Gastrocnemius medialis (tissue), 4 donors: ENCODE data around the gene SKIDA1.

ENCODE experiments used
- POLR2A ChIP-seq, 2 donors: fragments of 450-650 bp; IDR thresholded peaks; one replicate each; pipeline ENCODE4 v1.6.1; 2017; ENCODE audit warnings: antibody characterized with exemption in 2 of 2, mild to moderate bottlenecking in 2 of 2, moderate library complexity in 2 of 2
- TF ChIP-seq, protein P1 (sequence below), 5 experiments: fragments of 450-650 bp in 3 of 5; fragments of 200-600 bp in 2 of 5; sonication (generic) in 2 of 5; IDR thresholded peaks in 4 of 5; conservative IDR thresholded peaks in 1 of 5; 1 replicate in 4 of 5; 2 replicates in 1 of 5; pipeline ENCODE4 v1.5.1; 2016 to 2019; ENCODE audit warnings: antibody characterized with exemption in 5 of 5, mild to moderate bottlenecking in 3 of 5, moderate library complexity in 3 of 5

DNA sequence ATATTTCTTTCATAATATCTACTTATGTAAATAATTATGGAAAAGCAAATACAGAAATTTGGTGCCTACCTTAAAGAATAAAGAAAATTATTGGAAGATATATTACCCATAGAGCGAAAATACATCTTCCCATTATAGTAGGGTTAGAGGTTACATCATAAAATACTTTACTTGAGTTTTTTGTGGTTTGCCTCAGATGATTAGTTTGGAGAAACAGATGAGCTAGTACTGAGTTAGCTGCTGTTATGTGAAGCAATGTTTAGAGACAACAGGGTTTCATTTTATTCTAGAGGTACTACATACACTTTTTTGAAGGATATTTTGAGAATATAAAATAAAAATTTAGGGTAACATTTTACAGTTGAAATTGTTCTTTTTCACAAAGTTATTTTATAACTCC lies 5.7 kb upstream of the SKIDA1 start:
- TF ChIP-seq, protein P1, sequence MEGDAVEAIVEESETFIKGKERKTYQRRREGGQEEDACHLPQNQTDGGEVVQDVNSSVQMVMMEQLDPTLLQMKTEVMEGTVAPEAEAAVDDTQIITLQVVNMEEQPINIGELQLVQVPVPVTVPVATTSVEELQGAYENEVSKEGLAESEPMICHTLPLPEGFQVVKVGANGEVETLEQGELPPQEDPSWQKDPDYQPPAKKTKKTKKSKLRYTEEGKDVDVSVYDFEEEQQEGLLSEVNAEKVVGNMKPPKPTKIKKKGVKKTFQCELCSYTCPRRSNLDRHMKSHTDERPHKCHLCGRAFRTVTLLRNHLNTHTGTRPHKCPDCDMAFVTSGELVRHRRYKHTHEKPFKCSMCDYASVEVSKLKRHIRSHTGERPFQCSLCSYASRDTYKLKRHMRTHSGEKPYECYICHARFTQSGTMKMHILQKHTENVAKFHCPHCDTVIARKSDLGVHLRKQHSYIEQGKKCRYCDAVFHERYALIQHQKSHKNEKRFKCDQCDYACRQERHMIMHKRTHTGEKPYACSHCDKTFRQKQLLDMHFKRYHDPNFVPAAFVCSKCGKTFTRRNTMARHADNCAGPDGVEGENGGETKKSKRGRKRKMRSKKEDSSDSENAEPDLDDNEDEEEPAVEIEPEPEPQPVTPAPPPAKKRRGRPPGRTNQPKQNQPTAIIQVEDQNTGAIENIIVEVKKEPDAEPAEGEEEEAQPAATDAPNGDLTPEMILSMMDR (IDR thresholded peaks at IDR 0.05 in 4 of 5, conservative IDR thresholded peaks at IDR 0.05 in 1 of 5), result no peak
- TF ChIP-seq POLR2A (IDR thresholded peaks at IDR 0.05), result no peak
